Liver (tissue), 9 donors: Measurements from ENCODE around the gene TOMM7. TPM values are rescaled to one million over a fixed set of nuclear protein-coding genes. Genes with fewer than 3 reads are reported as not detected.

Experiments used
- DNase-seq: peaks from one replicate; pipeline ENCODE4 v3.0.0-alpha.2; 2017; ENCODE audit warnings: low spot score
- H3K27ac ChIP-seq, 2 donors: one replicate each; pipeline ENCODE4 v1.7.0; 2013; ENCODE audit warnings: inconsistent platforms in 2 of 2, low read length in 2 of 2, control low read depth in 1 of 2, low read depth in 1 of 2, mild to moderate bottlenecking in 1 of 2
- H3K27me3 ChIP-seq, 4 donors: one replicate each; pipeline versions ENCODE4 v1.6.1 to v1.7.0; 2013; ENCODE audit warnings: low read length in 3 of 4, inconsistent platforms in 1 of 4, mild to moderate bottlenecking in 1 of 4, moderate library complexity in 1 of 4; ENCODE audit not compliant: control insufficient read depth in 4 of 4, insufficient read depth in 4 of 4
- H3K36me3 ChIP-seq, 4 donors: one replicate each; pipeline versions ENCODE4 v1.6.1 to v1.7.0; 2013; ENCODE audit warnings: low read length in 3 of 4, mild to moderate bottlenecking in 3 of 4, low read depth in 1 of 4, moderate library complexity in 1 of 4; ENCODE audit not compliant: control insufficient read depth in 4 of 4, insufficient read depth in 3 of 4
- H3K4me1 ChIP-seq, 4 donors: one replicate each; pipeline versions ENCODE4 v1.6.1 to v1.7.0; 2013; ENCODE audit warnings: low read length in 3 of 4, mild to moderate bottlenecking in 3 of 4, moderate library complexity in 1 of 4; ENCODE audit not compliant: control insufficient read depth in 4 of 4, insufficient read depth in 4 of 4
- H3K4me3 ChIP-seq, 3 donors: one replicate each; pipeline versions ENCODE4 v1.6.1 to v1.7.0; 2013; ENCODE audit warnings: low read length in 3 of 3, control low read depth in 1 of 3, low read depth in 1 of 3, mild to moderate bottlenecking in 1 of 3
- H3K9ac ChIP-seq, 2 donors: one replicate each; pipeline ENCODE4 v1.7.0; 2013; ENCODE audit warnings: low read length in 2 of 2, mild to moderate bottlenecking in 2 of 2, moderate library complexity in 2 of 2, control low read depth in 1 of 2, low read depth in 1 of 2
- H3K9me3 ChIP-seq, 4 donors: one replicate each; pipeline versions ENCODE4 v1.6.1 to v1.7.0; 2013; ENCODE audit warnings: low read length in 3 of 4; ENCODE audit not compliant: control insufficient read depth in 4 of 4
- ATF3 ChIP-seq: IDR thresholded peaks from 2 replicates; pipeline ENCODE4 v1.6.1; 2016; ENCODE audit warnings: antibody characterized with exemption
- CTCF ChIP-seq: fragments of 150-350 bp; IDR thresholded peaks from 2 replicates; pipeline ENCODE4 v1.5.1; 2017; ENCODE audit warnings: improper control_type of control experiment, low read depth, low read length; ENCODE audit not compliant: missing input control
- FOXA2 ChIP-seq: IDR thresholded peaks from 2 replicates; pipeline ENCODE4 v1.6.1; 2016; ENCODE audit warnings: antibody characterized with exemption
- GABPA ChIP-seq, 2 donors: IDR thresholded peaks in 1 of 2; conservative IDR thresholded peaks in 1 of 2; 2 replicates each; pipeline ENCODE4 v1.6.1; 2016; ENCODE audit warnings: antibody characterized with exemption in 2 of 2, mild to moderate bottlenecking in 1 of 2, moderate library complexity in 1 of 2
- HNF4G ChIP-seq: IDR thresholded peaks from 2 replicates; pipeline ENCODE4 v1.6.1; 2016; ENCODE audit warnings: antibody characterized with exemption
- NR2F2 ChIP-seq: IDR thresholded peaks from 2 replicates; pipeline ENCODE4 v1.6.1; 2016; ENCODE audit warnings: antibody characterized with exemption
- RAD21 ChIP-seq, 2 donors: IDR thresholded peaks; 2 replicates each; pipeline ENCODE4 v1.6.1; 2016; ENCODE audit warnings: antibody characterized with exemption in 2 of 2, mild to moderate bottlenecking in 2 of 2
- REST ChIP-seq: IDR thresholded peaks from 2 replicates; pipeline ENCODE4 v1.6.1; 2016; ENCODE audit warnings: antibody characterized with exemption, mild to moderate bottlenecking
- RXRA ChIP-seq, 2 donors: IDR thresholded peaks; 2 replicates each; pipeline ENCODE4 v1.6.1; 2017 to 2018; ENCODE audit warnings: antibody characterized with exemption in 2 of 2, mild to moderate bottlenecking in 1 of 2
- SP1 ChIP-seq: IDR thresholded peaks from 2 replicates; pipeline ENCODE4 v1.6.1; 2018; ENCODE audit warnings: antibody characterized with exemption, mild to moderate bottlenecking
- WGBS: extraction: QIAGEN DNeasy Blood & Tissue Kit; methylation state at CpG from one replicate; pipeline ENCODE4 v1.1.7; 2013; 5-methylcytosine and 5-hydroxymethylcytosine counted together
- polyA plus RNA-seq, 2 donors: library from polyadenylated mRNA; stranded (reverse) in 1 of 2; unstranded in 1 of 2; fragments of 200-250 nt in 1 of 2; fragments of >200 nt in 1 of 2; fragmentation: Nextera tagmentation in 1 of 2; extraction: Ambion mirVana in 1 of 2; gene quantifications; one replicate each; pipeline versions ENCODE4 v1.2.1 to v1.2.3, GENCODE V29; 2013 to 2015
- total RNA-seq, 2 donors: library from RNA; depleted of rRNA; stranded (reverse); fragments of >200 nt; gene quantifications; one replicate each; pipeline ENCODE4 v1.2.3, GENCODE V29; 2014
- donor health status: healthy.
- donor health status: healthy.
- donor health status: healthy.
- donor health status: healthy.
- donor health status: healthy.

Gene TOMM7
- total and polyA plus RNA-seq, 4 donors = 39.2 to 271 (median 137) TPM

GRCh38 chr7:22861576-22861975 lies 38.9 kb upstream of the TOMM7 start:
- Histone ChIP-seq H3K27ac (no peak overlapping the region), H3K9ac (no peak overlapping the region), H3K36me3 (peaks cover 0 to 5% (median 2%) of the 10 kb centered on the region in 4 donors), H3K4me3 (no peak overlapping the region), H3K4me1 (peaks cover 4 to 22% (median 13%) of the 10 kb centered on the region in 4 donors), H3K9me3 (no peaks in the 10 kb centered on the region), H3K27me3 (no peaks in the 10 kb centered on the region)
- DNase-seq = no peak
- WGBS = 95% methylated on average over 2 of the region's 2 CpGs
- TF ChIP-seq HNF4G = no peak
- no peak for TF ChIP-seq ATF3
- no peak for TF ChIP-seq SP1
- no peak for TF ChIP-seq GABPA (IDR thresholded peaks at IDR 0.05 in 1 of 2, conservative IDR thresholded peaks at IDR 0.05 in 1 of 2)

GRCh38 chr7:22860784-22861482 lies 38.3 kb upstream of the TOMM7 start:
- Histone ChIP-seq H3K36me3 (peaks cover 0 to 7% (median 3%) of the 10 kb centered on the region in 4 donors), H3K27me3 (no peaks in the 10 kb centered on the region), H3K9me3 (no peaks in the 10 kb centered on the region), H3K4me3 (no peak overlapping the region), H3K4me1 (peaks cover 4 to 22% (median 11%) of the 10 kb centered on the region in 4 donors), H3K9ac (no peak overlapping the region), H3K27ac (no peak overlapping the region)
- 90% methylated on average over 4 of the region's 4 CpGs for WGBS
- DNase-seq = no peak
- TF ChIP-seq CTCF = peak; percentile 41
- peak; percentile 21 to 52 for TF ChIP-seq RAD21 (IDR thresholded peaks at IDR 0.05)
- no peak for TF ChIP-seq SP1

GRCh38 chr7:22860337-22860736 lies 37.7 kb upstream of the TOMM7 start:
- H3K27ac ChIP-seq = peak overlapping the region; percentile 38 to 45
- no peak overlapping the region for H3K4me3 ChIP-seq
- peaks cover 0 to 7% (median 3%) of the 10 kb centered on the region in 4 donors for H3K36me3 ChIP-seq
- H3K9me3 ChIP-seq = no peaks in the 10 kb centered on the region
- no peak for TF ChIP-seq NR2F2
- TF ChIP-seq RXRA (IDR thresholded peaks at IDR 0.05) = no peak
- TF ChIP-seq FOXA2 = no peak
- TF ChIP-seq ATF3 = no peak
- no peak for TF ChIP-seq RAD21 (IDR thresholded peaks at IDR 0.05)
- no peak for TF ChIP-seq REST
- no peak overlapping the region for H3K9ac ChIP-seq
- DNase-seq = no peak
- H3K4me1 ChIP-seq = peaks cover 4 to 19% (median 8%) of the 10 kb centered on the region in 4 donors
- no peaks in the 10 kb centered on the region for H3K27me3 ChIP-seq
- 83% methylated on average over 2 of the region's 2 CpGs for WGBS
